Measurements from ENCODE around the gene SOX8.

DNA sequence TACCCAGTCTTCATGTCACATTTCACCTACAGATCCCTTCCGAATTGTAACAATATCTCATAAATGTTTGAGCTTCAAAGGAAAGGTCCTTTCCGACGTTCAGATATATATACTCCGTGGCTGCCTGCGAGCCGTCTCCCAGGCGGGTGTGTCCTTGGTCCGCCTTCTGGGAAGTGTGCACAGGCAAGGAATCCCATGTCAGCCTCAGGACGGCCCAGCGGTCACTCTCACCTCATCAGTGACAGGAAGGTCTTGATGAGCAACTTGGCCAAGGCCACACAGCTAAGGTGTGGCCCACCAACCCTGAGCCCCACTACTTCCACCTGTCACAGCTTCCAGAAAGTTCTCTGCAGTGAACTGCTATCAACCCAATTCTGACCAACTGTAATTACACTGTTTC is 15.1 kb upstream of the SOX8 start:
- TF ChIP-seq, protein P1, sequence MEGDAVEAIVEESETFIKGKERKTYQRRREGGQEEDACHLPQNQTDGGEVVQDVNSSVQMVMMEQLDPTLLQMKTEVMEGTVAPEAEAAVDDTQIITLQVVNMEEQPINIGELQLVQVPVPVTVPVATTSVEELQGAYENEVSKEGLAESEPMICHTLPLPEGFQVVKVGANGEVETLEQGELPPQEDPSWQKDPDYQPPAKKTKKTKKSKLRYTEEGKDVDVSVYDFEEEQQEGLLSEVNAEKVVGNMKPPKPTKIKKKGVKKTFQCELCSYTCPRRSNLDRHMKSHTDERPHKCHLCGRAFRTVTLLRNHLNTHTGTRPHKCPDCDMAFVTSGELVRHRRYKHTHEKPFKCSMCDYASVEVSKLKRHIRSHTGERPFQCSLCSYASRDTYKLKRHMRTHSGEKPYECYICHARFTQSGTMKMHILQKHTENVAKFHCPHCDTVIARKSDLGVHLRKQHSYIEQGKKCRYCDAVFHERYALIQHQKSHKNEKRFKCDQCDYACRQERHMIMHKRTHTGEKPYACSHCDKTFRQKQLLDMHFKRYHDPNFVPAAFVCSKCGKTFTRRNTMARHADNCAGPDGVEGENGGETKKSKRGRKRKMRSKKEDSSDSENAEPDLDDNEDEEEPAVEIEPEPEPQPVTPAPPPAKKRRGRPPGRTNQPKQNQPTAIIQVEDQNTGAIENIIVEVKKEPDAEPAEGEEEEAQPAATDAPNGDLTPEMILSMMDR (conservative IDR thresholded peaks at IDR 0.05), result no peak
- TF ChIP-seq EZH2 (IDR thresholded peaks at IDR 0.05; ENCODE audit: low read depth), result no peak

All from PC-9 (cell line).